HG02610 (cell line): ENCODE data around the gene TUBE1.
A peak's percentile ranks its signal among the peaks of the same experiment; 100 is the strongest.

Experiments used
- ATAC-seq: cut with Tn5 transposase; IDR thresholded peaks from one replicate; pipeline ENCODE4 v1.9.1; 2021; ENCODE audit warnings: mild to moderate bottlenecking, moderate library complexity; ENCODE audit not compliant: unreplicated experiment

TUBE1 gene

GRCh38 chr6:112037783-112038216 is 49.5 kb downstream of the TUBE1 start:
- no peak for ATAC-seq

- ATAC-seq, result no peak
Measured at GRCh38 chr6:112036088-112036637, 51.1 kb downstream of the TUBE1 start.

- no peak for ATAC-seq
Measured at GRCh38 chr6:112034616-112034995, 52.7 kb downstream of the TUBE1 start.

- no peak for ATAC-seq
Measured at GRCh38 chr6:112033791-112034615, 53.3 kb downstream of the TUBE1 start.

GRCh38 chr6:112032728-112033127 is 54.6 kb downstream of the TUBE1 start:
- no peak for ATAC-seq

- no peak for ATAC-seq
Measured at GRCh38 chr6:112031960-112032359, 55.3 kb downstream of the TUBE1 start.

GRCh38 chr6:112030961-112031660 is 56.2 kb downstream of the TUBE1 start:
- no peak for ATAC-seq

GRCh38 chr6:112030206-112030960 is 56.9 kb downstream of the TUBE1 start:
- ATAC-seq, result no peak

GRCh38 chr6:112029045-112029822 is 58.0 kb downstream of the TUBE1 start:
- ATAC-seq, result peak; percentile 60

- ATAC-seq, result peak; percentile 77
Measured at GRCh38 chr6:112027942-112028674, 59.2 kb downstream of the TUBE1 start.

- ATAC-seq, result no peak
Measured at GRCh38 chr6:112026933-112027332, 60.3 kb downstream of the TUBE1 start.

GRCh38 chr6:112024464-112024863 is 62.8 kb downstream of the TUBE1 start:
- ATAC-seq, result no peak

GRCh38 chr6:112022749-112023148 is 64.5 kb downstream of the TUBE1 start:
- no peak for ATAC-seq

- no peak for ATAC-seq
Measured at GRCh38 chr6:112021691-112022310, 65.5 kb downstream of the TUBE1 start.
